Activated gamma-delta T cell treated with anti-CD3 and anti-CD28 coated beads, Interleukin-2, amount 50 U/mL, for 16 hours (primary cell): ENCODE data around the gene MAP3K9.

ENCODE experiments used
- DNase-seq: peaks from one replicate; pipeline ENCODE4 v3.0.0-alpha.2; 2020; ENCODE audit warnings: low read depth

MAP3K9 gene

GRCh38 chr14:70699646-70700045 is 109.7 kb downstream of the MAP3K9 start:
- no peak for DNase-seq

- no peak for DNase-seq
Measured at GRCh38 chr14:70698288-70698687, 111.0 kb downstream of the MAP3K9 start.

GRCh38 chr14:70697701-70698100 is 111.6 kb downstream of the MAP3K9 start:
- DNase-seq, result no peak

GRCh38 chr14:70696026-70696425 is 113.3 kb downstream of the MAP3K9 start:
- DNase-seq, result no peak

GRCh38 chr14:70692210-70692609 is 117.1 kb downstream of the MAP3K9 start:
- no peak for DNase-seq

GRCh38 chr14:70685474-70686197 is 123.7 kb downstream of the MAP3K9 start:
- no peak for DNase-seq

GRCh38 chr14:70683983-70684382 is 125.3 kb downstream of the MAP3K9 start:
- DNase-seq, result no peak

GRCh38 chr14:70680748-70681147 is 128.6 kb downstream of the MAP3K9 start:
- DNase-seq, result no peak

GRCh38 chr14:70677341-70677740 is 132.0 kb downstream of the MAP3K9 start:
- DNase-seq, result no peak
